BJ (cell line): ENCODE measurements around the gene FOSL1. TPM values are rescaled to one million over a fixed set of nuclear protein-coding genes. Genes with fewer than 3 reads are reported as not detected.
A peak's percentile ranks its signal among the peaks of the same experiment; 100 is the strongest.

ENCODE experiments used
- CTCF ChIA-PET: fragments of 350-600 bp; formaldehyde crosslinking; extraction: SDS; loops from one replicate; lab custom pipeline; 2021; ENCODE audit warnings: antibody characterized with exemption, inconsistent platforms; lab: Yijun Ruan, JAX
- POLR2A ChIA-PET: fragments of 300-600 bp; sonication (Branson Sonifier 250); formaldehyde crosslinking; extraction: SDS; loops from one replicate; lab custom pipeline; 2021; ENCODE audit warnings: antibody characterized with exemption; lab: Charles Lee
- DNase-seq: peaks from one replicate; pipeline ENCODE4 v3.0.0-alpha.2; 2011; ENCODE audit warnings: low read depth
- H3K27me3 ChIP-seq: 2 replicates; pipeline ENCODE4 v1.6.0; 2011; ENCODE audit warnings: low read length; ENCODE audit not compliant: control insufficient read depth, insufficient read depth
- H3K36me3 ChIP-seq: 2 replicates; pipeline ENCODE4 v1.5.1; 2011; ENCODE audit warnings: low read length; ENCODE audit not compliant: control insufficient read depth, insufficient read depth
- H3K4me3 ChIP-seq: 2 replicates; pipeline ENCODE4 v1.5.1; 2011; ENCODE audit warnings: low read depth, mild to moderate bottlenecking, control low read depth, low read length
- CTCF ChIP-seq: IDR thresholded peaks from 2 replicates; pipeline ENCODE4 v1.5.1; 2011; ENCODE audit warnings: low read depth, mild to moderate bottlenecking, control low read depth, inconsistent platforms, low read length, moderate library complexity; ENCODE audit not compliant: insufficient read depth
- polyA plus RNA-seq: library from polyadenylated mRNA; depleted of rRNA; stranded (reverse); fragments of >200 nt; gene quantifications from 2 replicates; pipeline ENCODE4 v1.2.3, GENCODE V29; 2011

FOSL1 gene
- polyA plus RNA-seq, 1 experiment: 10.3 TPM

- ChIA-PET POLR2A (interaction anchor here (0.6 to 1.6 kb wide), 6 partner anchors 13 to 56 kb away, joined by 3 to 6 read pairs (median 4); partner anchors contain the start of genes CCDC85B and FOSL1), CTCF (interaction anchor here (1.2 to 4.8 kb wide), 4 partner anchors 13 to 56 kb away, joined by 3 to 60 read pairs (median 12); partner anchors contain the start of genes CCDC85B, FIBP and MUS81)
- no peak for TF ChIP-seq CTCF
- no peak overlapping the region for H3K4me3 ChIP-seq
- DNase-seq: peak; percentile 89
- no peaks in the 10 kb centered on the region for H3K27me3 ChIP-seq
- peaks cover 5% of the 10 kb centered on the region for H3K36me3 ChIP-seq
Measured at GRCh38 chr11:65915821-65916251, 15.6 kb upstream of the FOSL1 start.

GRCh38 chr11:65915101-65915820 is 15.1 kb upstream of the FOSL1 start:
- Histone ChIP-seq H3K27me3 (no peaks in the 10 kb centered on the region), H3K4me3 (no peak overlapping the region), H3K36me3 (peaks cover 5% of the 10 kb centered on the region)
- POLR2A ChIA-PET: interaction anchor here (0.6 to 1.6 kb wide), 6 partner anchors 12 to 56 kb away, joined by 3 to 6 read pairs (median 4); partner anchors contain the start of genes CCDC85B and FOSL1
- TF ChIP-seq CTCF: no peak
- CTCF ChIA-PET: interaction anchor here (0.8 to 4.8 kb wide), 6 partner anchors 12 to 55 kb away, joined by 3 to 60 read pairs (median 6); partner anchors contain the start of genes CCDC85B, FIBP and MUS81
- DNase-seq: no peak

- CTCF ChIA-PET: interaction anchor here (1.4 to 3.7 kb wide), 4 partner anchors 12 to 29 kb away, joined by 4 to 57 read pairs (median 16); partner anchors contain the start of genes CCDC85B, FIBP and FOSL1
- no peak overlapping the region for H3K4me3 ChIP-seq
- H3K36me3 ChIP-seq: peaks cover 5% of the 10 kb centered on the region
- no peak for TF ChIP-seq CTCF
- DNase-seq: no peak
- no peaks in the 10 kb centered on the region for H3K27me3 ChIP-seq
- POLR2A ChIA-PET: no interaction called here
Measured at GRCh38 chr11:65912845-65913244, 12.7 kb upstream of the FOSL1 start.

GRCh38 chr11:65911682-65912568 is 11.7 kb upstream of the FOSL1 start:
- peaks cover 2% of the 10 kb centered on the region for H3K36me3 ChIP-seq
- no peak overlapping the region for H3K4me3 ChIP-seq
- TF ChIP-seq CTCF: peak; percentile 37
- no peaks in the 10 kb centered on the region for H3K27me3 ChIP-seq
- CTCF ChIA-PET: interaction anchor here (1.0 to 3.7 kb wide), 7 partner anchors 10 to 78 kb away, joined by 3 to 57 read pairs (median 8); partner anchors contain the start of genes CCDC85B, FIBP and FOSL1
- peak; percentile 67 for DNase-seq
- POLR2A ChIA-PET: interaction anchor here (0.6 kb wide), 3 partner anchors 11 to 354 kb away, joined by 3 to 6 read pairs (median 3); no protein-coding TSS in a partner anchor
